OCI-LY7 (cell line): ENCODE measurements around the gene PRRX2. TPM values are rescaled to one million over a fixed set of nuclear protein-coding genes. Genes with fewer than 3 reads are reported as not detected.

Experiments
- BruUV-seq: library from RNA; stranded (reverse); fragments of 400-500 nt; replicated peaks from 2 replicates; lab custom pipeline; 2021; lab: Mats Ljungman, UMichigan
- CTCF ChIA-PET: fragments of 300-600 bp; sonication (Branson Sonifier 250); formaldehyde crosslinking; loops from one replicate; lab custom pipeline; 2022; ENCODE audit warnings: antibody characterized with exemption; ENCODE audit not compliant: unreplicated experiment; lab: Charles Lee
- POLR2A ChIA-PET: fragments of 300-600 bp; sonication (Branson Sonifier 250); formaldehyde crosslinking; loops from one replicate; lab custom pipeline; 2022; ENCODE audit warnings: antibody characterized with exemption; lab: Charles Lee
- DNase-seq: peaks from one replicate; pipeline ENCODE4 v3.0.0-alpha.2; 2015; ENCODE audit warnings: low spot score
- H2AFZ ChIP-seq: fragments of 200-600 bp; sonication (generic), shearing (Covaris generic); 2 replicates; pipeline ENCODE4 v1.6.1; 2014; ENCODE audit warnings: mild to moderate bottlenecking, antibody characterized with exemption, low read length, moderate library complexity
- H3K27ac ChIP-seq: fragments of 200-600 bp; sonication (generic); 2 replicates; pipeline ENCODE4 v1.5.1; 2014; ENCODE audit warnings: mixed run types, low read depth, mild to moderate bottlenecking, moderate library complexity, low read length, inconsistent platforms; ENCODE audit not compliant: poor library complexity, severe bottlenecking
- H3K36me3 ChIP-seq: fragments of 200-600 bp; sonication (generic); 2 replicates; pipeline ENCODE4 v1.6.1; 2014; ENCODE audit warnings: mild to moderate bottlenecking, antibody characterized with exemption, low read length, moderate library complexity, mixed read lengths; ENCODE audit not compliant: insufficient read depth
- H3K4me1 ChIP-seq: fragments of 200-600 bp; sonication (generic); 2 replicates; pipeline ENCODE4 v1.5.1; 2014; ENCODE audit warnings: mild to moderate bottlenecking, low read length; ENCODE audit not compliant: insufficient read depth, poor library complexity, severe bottlenecking
- H3K4me2 ChIP-seq: fragments of 200-600 bp; sonication (generic); 2 replicates; pipeline ENCODE4 v1.6.1; 2014; ENCODE audit warnings: mild to moderate bottlenecking, low read length
- H3K4me3 ChIP-seq: fragments of 200-600 bp; sonication (generic); 2 replicates; pipeline ENCODE4 v1.5.1; 2014; ENCODE audit warnings: mild to moderate bottlenecking, low read depth, low read length; ENCODE audit not compliant: poor library complexity, severe bottlenecking
- H3K79me2 ChIP-seq: fragments of 200-600 bp; sonication (generic); 2 replicates; pipeline ENCODE4 v1.6.1; 2016; ENCODE audit warnings: low read depth, mild to moderate bottlenecking, low read length, moderate library complexity, mixed read lengths; ENCODE audit not compliant: insufficient read depth
- H3K9me2 ChIP-seq: fragments of 200-600 bp; sonication (generic); 2 replicates; pipeline ENCODE4 v1.6.1; 2016; ENCODE audit warnings: mild to moderate bottlenecking, low read length, mixed read lengths; ENCODE audit not compliant: insufficient read depth
- H3K9me3 ChIP-seq: fragments of 200-600 bp; sonication (generic); 2 replicates; pipeline ENCODE4 v1.6.1; 2014; ENCODE audit warnings: mild to moderate bottlenecking, mixed run types, low read length, mixed read lengths
- H4K20me1 ChIP-seq: fragments of 200-600 bp; sonication (generic); 2 replicates; pipeline ENCODE4 v1.6.1; 2014; ENCODE audit warnings: mild to moderate bottlenecking, antibody characterized with exemption, low read length, moderate library complexity, mixed read lengths; ENCODE audit not compliant: insufficient read depth
- CTCF ChIP-seq: fragments of 200-600 bp; sonication (generic); conservative IDR thresholded peaks from 2 replicates; pipeline ENCODE4 v1.5.1; 2014; ENCODE audit warnings: mild to moderate bottlenecking, antibody characterized with exemption, low read length, moderate library complexity, mixed read lengths
- EZH2phosphoT487 ChIP-seq: fragments of 200-600 bp; sonication (generic); IDR thresholded peaks from 2 replicates; pipeline ENCODE4 v1.6.1; 2018; ENCODE audit warnings: low read depth, borderline replicate concordance, mild to moderate bottlenecking, mixed run types, antibody characterized with exemption, low read length, moderate library complexity, mixed read lengths
- intact Hi-C: fragments of 100-400 bp; cut with micrococcal nuclease; formaldehyde crosslinking; loops from one replicate; pipeline ENCODE4 v1.10.0; 2022; ENCODE audit not compliant: unreplicated experiment
- total RNA-seq, 2 experiments: library from RNA; depleted of rRNA in 1 of 2; stranded (reverse); fragments of >200 nt in 1 of 2; shearing (Covaris generic) in 1 of 2; gene quantifications; 2 replicates each; pipeline ENCODE4 v1.2.3, GENCODE V29; 2014 to 2022

Gene PRRX2
- total RNA-seq, 2 experiments from 2014 or later = not detected

DNA sequence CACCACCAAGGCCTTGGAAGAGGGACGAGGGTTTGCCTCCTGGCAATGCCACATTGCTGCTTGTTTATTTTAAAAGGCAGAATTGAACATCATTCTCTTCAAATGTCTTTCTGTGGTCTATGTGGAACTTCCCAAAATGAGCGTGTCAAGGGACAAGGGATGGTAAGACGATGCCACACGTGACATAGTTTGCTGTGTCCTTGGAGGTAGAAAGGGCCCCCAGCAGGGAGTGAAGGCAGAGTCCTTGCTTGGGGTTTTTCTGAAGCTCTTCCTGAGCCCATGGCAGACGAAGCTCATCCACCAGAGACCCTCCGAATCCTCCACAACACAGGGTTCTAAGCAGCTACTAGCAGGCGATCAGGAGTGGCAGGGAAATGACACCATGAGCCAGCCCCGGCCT, 28.3 kb downstream of the PRRX2 start:
- Histone ChIP-seq H3K9me3 (no peaks in the 10 kb centered on the region), H2AFZ (no peak overlapping the region), H3K4me2 (no peak overlapping the region), H4K20me1 (no peaks in the 10 kb centered on the region), H3K36me3 (no peaks in the 10 kb centered on the region), H3K9me2 (no peaks in the 10 kb centered on the region), H3K4me3 (no peak overlapping the region), H3K4me1 (no peaks in the 10 kb centered on the region), H3K79me2 (no peaks in the 10 kb centered on the region), H3K27ac (no peak overlapping the region)
- DNase-seq = no peak
- ChIA-PET CTCF (no interaction called here), POLR2A (no interaction called here)
- no TSS peak for BruUV-seq
- intact Hi-C loops = no loop called here
- TF ChIP-seq EZH2phosphoT487 (no peak), CTCF (no peak)

DNA sequence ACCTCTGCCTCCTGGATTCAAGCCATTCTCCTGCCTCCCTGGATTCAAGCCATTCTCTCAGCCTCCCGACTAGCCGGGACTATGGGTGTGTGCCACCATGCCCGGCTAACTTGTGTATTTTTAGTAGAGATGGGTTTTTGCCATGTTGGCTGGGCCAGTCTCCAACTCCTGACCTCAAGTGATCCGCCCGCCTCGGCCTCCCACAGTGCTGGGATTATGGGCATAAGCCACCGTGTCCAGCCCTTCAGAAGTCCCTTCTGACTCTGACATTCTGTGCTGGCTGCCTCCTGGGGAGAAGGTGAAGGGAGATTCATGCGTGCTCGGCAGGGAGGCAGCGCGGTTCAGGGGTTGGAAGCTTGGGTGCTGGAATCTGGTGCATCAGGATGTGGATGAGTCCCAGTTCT, 28.8 kb downstream of the PRRX2 start:
- no peak for DNase-seq
- no TSS peak for BruUV-seq
- TF ChIP-seq CTCF (no peak), EZH2phosphoT487 (no peak)
- Histone ChIP-seq H3K4me1 (no peaks in the 10 kb centered on the region), H3K9me3 (no peaks in the 10 kb centered on the region), H3K36me3 (no peaks in the 10 kb centered on the region), H3K9me2 (no peaks in the 10 kb centered on the region), H2AFZ (no peak overlapping the region), H3K79me2 (no peaks in the 10 kb centered on the region), H3K27ac (no peak overlapping the region), H4K20me1 (no peaks in the 10 kb centered on the region), H3K4me2 (no peak overlapping the region), H3K4me3 (no peak overlapping the region)
- ChIA-PET POLR2A (interaction anchor here (0.6 kb wide), 1 partner anchor 772 kb away, joined by 4 read pairs; no protein-coding TSS in a partner anchor), CTCF (no interaction called here)
- intact Hi-C loops = no loop called here

DNA sequence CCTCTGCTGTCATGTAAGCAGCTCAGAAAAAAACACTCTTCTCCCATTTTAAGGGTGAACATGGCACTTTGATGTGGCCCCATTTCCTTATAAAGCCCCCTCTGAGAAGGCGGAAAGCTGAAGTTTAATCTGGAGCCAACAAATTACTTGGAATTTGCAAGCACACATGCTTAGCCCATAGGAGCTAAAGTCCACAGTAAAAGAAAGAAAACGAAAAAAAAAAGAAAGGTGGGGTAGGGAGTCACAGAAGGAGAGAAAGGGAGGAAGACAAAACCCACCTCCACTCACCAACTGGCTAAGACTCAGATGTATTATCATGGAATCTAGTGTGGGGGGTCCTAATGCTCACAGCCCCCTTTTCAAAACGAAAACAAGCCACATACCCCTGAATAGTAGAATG, 30.4 kb downstream of the PRRX2 start:
- BruUV-seq = no TSS peak
- no peak overlapping the region for H3K4me2 ChIP-seq
- no peaks in the 10 kb centered on the region for H4K20me1 ChIP-seq
- no peaks in the 10 kb centered on the region for H3K79me2 ChIP-seq
- intact Hi-C loops = no loop called here
- no peaks in the 10 kb centered on the region for H3K36me3 ChIP-seq
- H3K9me3 ChIP-seq = no peaks in the 10 kb centered on the region
- H3K4me1 ChIP-seq = no peaks in the 10 kb centered on the region
- DNase-seq = no peak
- TF ChIP-seq EZH2phosphoT487 (no peak), CTCF (no peak)
- ChIA-PET POLR2A (interaction anchor here (0.6 kb wide), 1 partner anchor 68 kb away, joined by 3 read pairs; no protein-coding TSS in a partner anchor), CTCF (no interaction called here)
- H3K9me2 ChIP-seq = no peaks in the 10 kb centered on the region
- H2AFZ ChIP-seq = no peak overlapping the region
- no peak overlapping the region for H3K27ac ChIP-seq
- no peak overlapping the region for H3K4me3 ChIP-seq
